HEK293T (cell line): ENCODE measurements around the gene PRXL2A.

Experiments used
- ARNT ChIP-seq: fragments of 450-650 bp; IDR thresholded peaks from 2 replicates; pipeline ENCODE4 v1.6.1; 2017; ENCODE audit warnings: mild to moderate bottlenecking
- BHLHE40 ChIP-seq: fragments of 450-650 bp; IDR thresholded peaks from 2 replicates; pipeline ENCODE4 v1.6.1; 2016; ENCODE audit warnings: mild to moderate bottlenecking, moderate library complexity, borderline replicate concordance
- CTBP1 ChIP-seq: fragments of 450-650 bp; IDR thresholded peaks from 2 replicates; pipeline ENCODE4 v1.6.1; 2016; ENCODE audit warnings: borderline replicate concordance
- ELF4 ChIP-seq: fragments of 450-650 bp; IDR thresholded peaks from 2 replicates; pipeline ENCODE4 v1.6.1; 2017; ENCODE audit warnings: antibody characterized with exemption
- FOXA1 ChIP-seq: fragments of 450-650 bp; IDR thresholded peaks from 2 replicates; pipeline ENCODE4 v1.6.1; 2016; ENCODE audit warnings: mild to moderate bottlenecking
- FOXK2 ChIP-seq: fragments of 450-650 bp; IDR thresholded peaks from 2 replicates; pipeline ENCODE4 v1.6.1; 2016; ENCODE audit warnings: mild to moderate bottlenecking
- L3MBTL2 ChIP-seq: fragments of 450-650 bp; conservative IDR thresholded peaks from 2 replicates; pipeline ENCODE4 v1.6.1; 2016; ENCODE audit warnings: mild to moderate bottlenecking
- SP1 ChIP-seq: fragments of 450-650 bp; IDR thresholded peaks from 2 replicates; pipeline ENCODE4 v1.6.1; 2017
- SUZ12 ChIP-seq: fragments of 450-650 bp; IDR thresholded peaks from 2 replicates; pipeline ENCODE4 v1.6.1; 2016; ENCODE audit warnings: mild to moderate bottlenecking
- TARDBP ChIP-seq: fragments of 450-650 bp; IDR thresholded peaks from 2 replicates; pipeline ENCODE4 v1.6.1; 2016

GRCh38 chr10:80437227-80437626, 28.9 kb downstream of the PRXL2A start:
- TF ChIP-seq ELF4 (no peak), CTBP1 (no peak), SUZ12 (no peak), ARNT (no peak), SP1 (no peak), FOXA1 (no peak), BHLHE40 (no peak), FOXK2 (no peak), TARDBP (no peak), L3MBTL2 (no peak)
